Lower leg skin (tissue), 3 donors: Measurements from ENCODE around the gene CYP26C1.

Experiments
- POLR2A ChIP-seq, 2 donors: fragments of 450-650 bp; IDR thresholded peaks; one replicate each; pipeline ENCODE4 v1.6.1; 2016 to 2017; ENCODE audit warnings: antibody characterized with exemption in 2 of 2, mild to moderate bottlenecking in 1 of 2, moderate library complexity in 1 of 2
- TF ChIP-seq, protein P1 (sequence below), 3 donors: fragments of 450-650 bp; IDR thresholded peaks; one replicate each; pipeline ENCODE4 v1.5.1; 2016; ENCODE audit warnings: antibody characterized with exemption in 3 of 3, mild to moderate bottlenecking in 3 of 3, moderate library complexity in 2 of 3

DNA sequence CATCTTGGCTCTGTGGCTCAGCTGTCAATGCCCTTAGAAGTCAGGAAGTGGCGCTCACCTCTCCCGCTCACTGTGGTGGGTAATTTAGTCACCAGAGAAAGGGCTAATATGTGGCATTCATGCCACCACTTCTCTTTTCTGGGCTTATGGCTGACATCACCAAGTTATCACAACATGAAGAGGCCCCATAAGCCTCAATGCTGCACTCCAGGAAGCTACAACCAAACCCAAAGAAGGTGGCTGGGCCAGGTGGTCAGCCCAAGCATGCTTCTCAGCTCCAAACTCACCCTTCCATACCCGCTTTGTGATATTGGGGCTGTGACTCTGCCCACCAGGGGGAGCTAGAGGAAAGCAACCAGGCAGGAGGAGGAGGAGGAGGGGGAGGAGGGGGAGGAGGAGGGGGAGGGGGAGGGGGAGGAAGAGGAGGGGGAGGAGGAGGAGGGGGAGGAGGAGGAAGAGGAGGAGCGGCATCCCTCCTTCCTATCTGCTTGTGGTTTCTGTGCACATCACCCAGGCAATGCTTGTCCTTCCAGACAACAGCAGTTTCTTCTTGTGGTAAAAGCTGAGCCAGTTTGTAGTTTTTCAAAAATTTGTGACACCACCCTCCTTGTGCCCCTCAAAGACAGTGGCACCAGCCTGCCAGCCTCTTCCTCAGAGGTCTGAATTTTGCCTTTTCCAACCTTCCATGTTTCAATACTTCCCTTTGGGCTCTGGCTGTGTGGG, 55.2 kb downstream of the CYP26C1 start:
- TF ChIP-seq POLR2A (IDR thresholded peaks at IDR 0.05), result no peak
- TF ChIP-seq, protein P1, sequence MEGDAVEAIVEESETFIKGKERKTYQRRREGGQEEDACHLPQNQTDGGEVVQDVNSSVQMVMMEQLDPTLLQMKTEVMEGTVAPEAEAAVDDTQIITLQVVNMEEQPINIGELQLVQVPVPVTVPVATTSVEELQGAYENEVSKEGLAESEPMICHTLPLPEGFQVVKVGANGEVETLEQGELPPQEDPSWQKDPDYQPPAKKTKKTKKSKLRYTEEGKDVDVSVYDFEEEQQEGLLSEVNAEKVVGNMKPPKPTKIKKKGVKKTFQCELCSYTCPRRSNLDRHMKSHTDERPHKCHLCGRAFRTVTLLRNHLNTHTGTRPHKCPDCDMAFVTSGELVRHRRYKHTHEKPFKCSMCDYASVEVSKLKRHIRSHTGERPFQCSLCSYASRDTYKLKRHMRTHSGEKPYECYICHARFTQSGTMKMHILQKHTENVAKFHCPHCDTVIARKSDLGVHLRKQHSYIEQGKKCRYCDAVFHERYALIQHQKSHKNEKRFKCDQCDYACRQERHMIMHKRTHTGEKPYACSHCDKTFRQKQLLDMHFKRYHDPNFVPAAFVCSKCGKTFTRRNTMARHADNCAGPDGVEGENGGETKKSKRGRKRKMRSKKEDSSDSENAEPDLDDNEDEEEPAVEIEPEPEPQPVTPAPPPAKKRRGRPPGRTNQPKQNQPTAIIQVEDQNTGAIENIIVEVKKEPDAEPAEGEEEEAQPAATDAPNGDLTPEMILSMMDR (IDR thresholded peaks at IDR 0.05), result no peak
